MM.1S (cell line): ENCODE results near the gene FER.

Experiments used
- DNase-seq: peaks from one replicate; pipeline ENCODE4 v3.0.0-alpha.2; 2015
- H2AFZ ChIP-seq: fragments of 300-600 bp; sonication (generic); 2 replicates; pipeline ENCODE4 v1.6.0; 2016; ENCODE audit warnings: antibody characterized with exemption, low read length
- H3F3A ChIP-seq: fragments of 300-600 bp; sonication (generic); 2 replicates; pipeline ENCODE4 v1.6.1; 2016; ENCODE audit warnings: mild to moderate bottlenecking, antibody characterized with exemption, low read length, moderate library complexity, mixed read lengths; ENCODE audit not compliant: insufficient read depth
- H3K27ac ChIP-seq: fragments of 300-600 bp; sonication (generic); 2 replicates; pipeline ENCODE4 v1.5.1; 2016; ENCODE audit warnings: mild to moderate bottlenecking, low read length
- H3K27me3 ChIP-seq: fragments of 300-600 bp; sonication (generic); replicated peaks from 2 replicates; pipeline ENCODE4 v1.6.0; 2016; ENCODE audit warnings: low read length; ENCODE audit not compliant: insufficient read depth
- H3K36me3 ChIP-seq: fragments of 300-600 bp; sonication (generic); replicated peaks from 2 replicates; pipeline ENCODE4 v1.6.1; 2016; ENCODE audit warnings: mild to moderate bottlenecking, low read length, mixed read lengths; ENCODE audit not compliant: insufficient read depth
- H3K4me1 ChIP-seq: fragments of 300-600 bp; sonication (generic); 2 replicates; pipeline ENCODE4 v1.6.1; 2016; ENCODE audit warnings: low read length, mixed read lengths
- H3K4me2 ChIP-seq: fragments of 300-600 bp; sonication (generic); 2 replicates; pipeline ENCODE4 v1.6.0; 2016; ENCODE audit warnings: low read depth, low read length
- H3K4me3 ChIP-seq: fragments of 300-600 bp; sonication (generic); 2 replicates; pipeline ENCODE4 v1.5.1; 2016; ENCODE audit warnings: low read length, mixed read lengths
- H3K79me2 ChIP-seq: fragments of 300-600 bp; sonication (generic); 2 replicates; pipeline ENCODE4 v1.6.1; 2016; ENCODE audit warnings: mixed run types, low read length, mixed read lengths
- H3K9ac ChIP-seq: fragments of 300-600 bp; sonication (generic); 2 replicates; pipeline ENCODE4 v1.6.1; 2016; ENCODE audit warnings: low read length, mixed read lengths
- H3K9me2 ChIP-seq: fragments of 300-600 bp; sonication (generic); replicated peaks from 2 replicates; pipeline ENCODE4 v1.6.1; 2016; ENCODE audit warnings: mild to moderate bottlenecking, low read length, mixed read lengths; ENCODE audit not compliant: insufficient read depth
- H3K9me3 ChIP-seq: fragments of 300-600 bp; sonication (generic); replicated peaks from 2 replicates; pipeline ENCODE4 v1.6.1; 2016; ENCODE audit warnings: mild to moderate bottlenecking, low read length, mixed read lengths; ENCODE audit not compliant: insufficient read depth
- H4K20me1 ChIP-seq: fragments of 300-600 bp; sonication (generic); 2 replicates; pipeline ENCODE4 v1.6.1; 2016; ENCODE audit warnings: mild to moderate bottlenecking, low read length, moderate library complexity, mixed read lengths; ENCODE audit not compliant: insufficient read depth
- EZH2 ChIP-seq: fragments of 300-600 bp; sonication (generic); optimal IDR thresholded peaks from 2 replicates; pipeline ENCODE3; 2017; ENCODE audit warnings: low read depth, mild to moderate bottlenecking, antibody characterized with exemption, low read length, mixed read lengths
- EZH2phosphoT487 ChIP-seq: fragments of 300-600 bp; sonication (generic); IDR thresholded peaks from 2 replicates; pipeline ENCODE4 v1.6.1; 2018; ENCODE audit warnings: antibody characterized with exemption, low read length
- TF ChIP-seq, protein P1 (sequence below): fragments of 300-600 bp; sonication (generic); IDR thresholded peaks from 2 replicates; pipeline ENCODE4 v1.5.1; 2016; ENCODE audit warnings: antibody characterized with exemption, low read length, mixed read lengths

Gene FER

GRCh38 chr5:109191153-109191558, 443.5 kb downstream of the FER start:
- H4K20me1 ChIP-seq = no peaks in the 10 kb centered on the region
- DNase-seq = peak; percentile 24
- TF ChIP-seq, protein P1, sequence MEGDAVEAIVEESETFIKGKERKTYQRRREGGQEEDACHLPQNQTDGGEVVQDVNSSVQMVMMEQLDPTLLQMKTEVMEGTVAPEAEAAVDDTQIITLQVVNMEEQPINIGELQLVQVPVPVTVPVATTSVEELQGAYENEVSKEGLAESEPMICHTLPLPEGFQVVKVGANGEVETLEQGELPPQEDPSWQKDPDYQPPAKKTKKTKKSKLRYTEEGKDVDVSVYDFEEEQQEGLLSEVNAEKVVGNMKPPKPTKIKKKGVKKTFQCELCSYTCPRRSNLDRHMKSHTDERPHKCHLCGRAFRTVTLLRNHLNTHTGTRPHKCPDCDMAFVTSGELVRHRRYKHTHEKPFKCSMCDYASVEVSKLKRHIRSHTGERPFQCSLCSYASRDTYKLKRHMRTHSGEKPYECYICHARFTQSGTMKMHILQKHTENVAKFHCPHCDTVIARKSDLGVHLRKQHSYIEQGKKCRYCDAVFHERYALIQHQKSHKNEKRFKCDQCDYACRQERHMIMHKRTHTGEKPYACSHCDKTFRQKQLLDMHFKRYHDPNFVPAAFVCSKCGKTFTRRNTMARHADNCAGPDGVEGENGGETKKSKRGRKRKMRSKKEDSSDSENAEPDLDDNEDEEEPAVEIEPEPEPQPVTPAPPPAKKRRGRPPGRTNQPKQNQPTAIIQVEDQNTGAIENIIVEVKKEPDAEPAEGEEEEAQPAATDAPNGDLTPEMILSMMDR = no peak
- TF ChIP-seq EZH2 (no peak), EZH2phosphoT487 (no peak)
- H3K4me3 ChIP-seq = no peak overlapping the region
- H3K27me3 ChIP-seq = no peaks in the 10 kb centered on the region
- peaks cover 6% of the 10 kb centered on the region for H3K4me1 ChIP-seq
- no peaks in the 10 kb centered on the region for H3K36me3 ChIP-seq
- H3K27ac ChIP-seq = no peak overlapping the region
- H3K9me3 ChIP-seq = no peaks in the 10 kb centered on the region
- no peaks in the 10 kb centered on the region for H3K79me2 ChIP-seq
- H2AFZ ChIP-seq = no peak overlapping the region
- no peaks in the 10 kb centered on the region for H3F3A ChIP-seq
- H3K4me2 ChIP-seq = no peak overlapping the region
- no peaks in the 10 kb centered on the region for H3K9me2 ChIP-seq
- H3K9ac ChIP-seq = no peak overlapping the region

GRCh38 chr5:109192027-109192426, 444.3 kb downstream of the FER start:
- H2AFZ ChIP-seq = no peak overlapping the region
- no peaks in the 10 kb centered on the region for H3K9me2 ChIP-seq
- H3K27ac ChIP-seq = no peak overlapping the region
- H3F3A ChIP-seq = no peaks in the 10 kb centered on the region
- DNase-seq = no peak
- no peaks in the 10 kb centered on the region for H4K20me1 ChIP-seq
- no peak overlapping the region for H3K9ac ChIP-seq
- no peaks in the 10 kb centered on the region for H3K79me2 ChIP-seq
- H3K4me2 ChIP-seq = no peak overlapping the region
- peaks cover 6% of the 10 kb centered on the region for H3K4me1 ChIP-seq
- no peaks in the 10 kb centered on the region for H3K27me3 ChIP-seq
- H3K36me3 ChIP-seq = no peaks in the 10 kb centered on the region
- TF ChIP-seq EZH2 = no peak
- no peak overlapping the region for H3K4me3 ChIP-seq
- no peaks in the 10 kb centered on the region for H3K9me3 ChIP-seq

- Histone ChIP-seq H4K20me1 (no peaks in the 10 kb centered on the region), H3K4me1 (peaks cover 6% of the 10 kb centered on the region), H3K4me3 (no peak overlapping the region)
These were observed 445.0 kb downstream of the FER start for GRCh38 chr5:109192555-109193281.

More at GRCh38 chr5:109192555-109193281, 445.0 kb downstream of the FER start:
- TF ChIP-seq EZH2 = no peak
- TF ChIP-seq, protein P1 = no peak
- no peak for TF ChIP-seq EZH2phosphoT487
- no peak overlapping the region for H3K27ac ChIP-seq
- H3K36me3 ChIP-seq = no peaks in the 10 kb centered on the region
- no peak overlapping the region for H2AFZ ChIP-seq
- H3K27me3 ChIP-seq = no peaks in the 10 kb centered on the region
- DNase-seq = no peak
- H3F3A ChIP-seq = no peaks in the 10 kb centered on the region
- H3K4me2 ChIP-seq = no peak overlapping the region
- no peaks in the 10 kb centered on the region for H3K79me2 ChIP-seq
- H3K9me3 ChIP-seq = no peaks in the 10 kb centered on the region
- no peak overlapping the region for H3K9ac ChIP-seq
- no peaks in the 10 kb centered on the region for H3K9me2 ChIP-seq
